WTC11 (cell line): ENCODE results near the gene PNMA1. TPM values are rescaled to one million over a fixed set of nuclear protein-coding genes. Genes with fewer than 3 reads are reported as not detected.
A peak's percentile ranks its signal among the peaks of the same experiment; 100 is the strongest.

Source experiments
- ATAC-seq: fragments of 200-7000 bp; cut with Tn5 transposase; 2 replicates; pipeline ENCODE4 v1.10.0; 2021; ENCODE audit warnings: mild to moderate bottlenecking, moderate library complexity
- CTCF ChIA-PET: fragments of 300-600 bp; sonication (Branson Sonifier 250); formaldehyde crosslinking; loops from one replicate; lab custom pipeline; 2021; ENCODE audit warnings: antibody characterized with exemption; lab: Charles Lee
- POLR2A ChIA-PET: fragments of 350-600 bp; sonication (Branson Sonifier 250); formaldehyde crosslinking; loops from one replicate; lab custom pipeline; 2021; ENCODE audit warnings: antibody characterized with exemption; lab: Charles Lee
- DNase-seq: peaks from one replicate; pipeline ENCODE4 v3.0.0; 2021; ENCODE audit warnings: low spot score
- H3K27ac Mint-ChIP-seq: 2 replicates; pipeline ENCODE4 v1.8.0; 2021; ENCODE audit warnings: mixed read lengths
- H3K27me3 Mint-ChIP-seq: 2 replicates; pipeline ENCODE4 v1.8.0; 2021; ENCODE audit warnings: low read depth, mild to moderate bottlenecking, moderate library complexity, mixed read lengths
- H3K36me3 Mint-ChIP-seq: 2 replicates; pipeline ENCODE4 v1.8.0; 2021; ENCODE audit warnings: mixed read lengths
- H3K4me1 Mint-ChIP-seq: 2 replicates; pipeline ENCODE4 v1.8.0; 2022; ENCODE audit warnings: mixed read lengths
- H3K4me3 Mint-ChIP-seq: 2 replicates; pipeline ENCODE4 v1.8.0; 2021; ENCODE audit warnings: mild to moderate bottlenecking, moderate library complexity, mixed read lengths
- H3K9me3 Mint-ChIP-seq: 2 replicates; pipeline ENCODE4 v1.8.0; 2021; ENCODE audit warnings: mixed read lengths
- AR ChIP-seq: fragments of 250-450 bp; sonication (Bioruptor Pico); IDR thresholded peaks from 2 replicates; pipeline ENCODE4 v1.9.0; 2021; ENCODE audit warnings: mild to moderate bottlenecking
- ATF1 ChIP-seq: sonication (generic); formaldehyde crosslinking; IDR thresholded peaks from 2 replicates; pipeline ENCODE4 v1.8.1; 2023; ENCODE audit warnings: mild to moderate bottlenecking, moderate library complexity, missing genetic modification reagents
- CDX4 ChIP-seq: fragments of 250-450 bp; sonication (Bioruptor Pico); IDR thresholded peaks from 2 replicates; pipeline ENCODE4 v1.9.0; 2021; ENCODE audit warnings: moderate library complexity, mild to moderate bottlenecking, inconsistent platforms, borderline replicate concordance
- E2F4 ChIP-seq: sonication (generic); formaldehyde crosslinking; IDR thresholded peaks from 2 replicates; pipeline ENCODE4 v1.8.1; 2022; ENCODE audit warnings: low read depth, mild to moderate bottlenecking, moderate library complexity, missing genetic modification reagents, borderline replicate concordance
- ELF4 ChIP-seq: sonication (generic); formaldehyde crosslinking; IDR thresholded peaks from 2 replicates; pipeline ENCODE4 v1.8.1; 2022; ENCODE audit warnings: low read depth, mild to moderate bottlenecking, moderate library complexity, missing genetic modification reagents
- FOXJ3 ChIP-seq: sonication (generic); formaldehyde crosslinking; IDR thresholded peaks from 2 replicates; pipeline ENCODE4 v1.9.0; 2021; ENCODE audit warnings: missing genetic modification reagents, mild to moderate bottlenecking, borderline replicate concordance
- FOXP1 ChIP-seq: sonication (generic); formaldehyde crosslinking; IDR thresholded peaks from 2 replicates; pipeline ENCODE4 v1.8.0; 2022; ENCODE audit warnings: missing genetic modification reagents, mild to moderate bottlenecking, moderate library complexity, borderline replicate concordance
- FOXP4 ChIP-seq: sonication (generic); formaldehyde crosslinking; IDR thresholded peaks from 2 replicates; pipeline ENCODE4 v1.8.0; 2022; ENCODE audit warnings: mild to moderate bottlenecking, missing genetic modification reagents
- GABPB1 ChIP-seq: sonication (generic); formaldehyde crosslinking; IDR thresholded peaks from 2 replicates; pipeline ENCODE4 v1.8.1; 2023; ENCODE audit warnings: mild to moderate bottlenecking, missing genetic modification reagents
- HMGXB4 ChIP-seq: sonication (generic); formaldehyde crosslinking; IDR thresholded peaks from 2 replicates; pipeline ENCODE4 v1.8.1; 2023; ENCODE audit warnings: mild to moderate bottlenecking, moderate library complexity, missing genetic modification reagents
- IRF2 ChIP-seq: sonication (generic); formaldehyde crosslinking; IDR thresholded peaks from 2 replicates; pipeline ENCODE4 v1.8.0; 2022; ENCODE audit warnings: low read depth, missing genetic modification reagents, borderline replicate concordance
- KAT7 ChIP-seq: sonication (generic); formaldehyde crosslinking; IDR thresholded peaks from 2 replicates; pipeline ENCODE4 v1.8.1; 2023; ENCODE audit warnings: missing genetic modification reagents, mild to moderate bottlenecking, borderline replicate concordance
- MAX ChIP-seq: sonication (generic); formaldehyde crosslinking; IDR thresholded peaks from 2 replicates; pipeline ENCODE4 v1.8.0; 2022; ENCODE audit warnings: mild to moderate bottlenecking, missing genetic modification reagents
- MYBL2 ChIP-seq: sonication (generic); formaldehyde crosslinking; IDR thresholded peaks from 2 replicates; pipeline ENCODE4 v1.8.1; 2023; ENCODE audit warnings: mild to moderate bottlenecking, moderate library complexity, missing genetic modification reagents
- NFE2L1 ChIP-seq: sonication (generic); formaldehyde crosslinking; IDR thresholded peaks from 2 replicates; pipeline ENCODE4 v1.8.1; 2023; ENCODE audit warnings: missing genetic modification reagents
- NR1H2 ChIP-seq: sonication (generic); formaldehyde crosslinking; IDR thresholded peaks from 2 replicates; pipeline ENCODE4 v1.9.0; 2021; ENCODE audit warnings: mild to moderate bottlenecking, moderate library complexity, missing genetic modification reagents
- PRRX2 ChIP-seq: fragments of 250-450 bp; sonication (Bioruptor Pico); IDR thresholded peaks from 2 replicates; pipeline ENCODE4 v1.8.0; 2021; ENCODE audit warnings: mild to moderate bottlenecking
- SMAD3 ChIP-seq: sonication (generic); formaldehyde crosslinking; IDR thresholded peaks from 2 replicates; pipeline ENCODE4 v1.8.0; 2022; ENCODE audit warnings: missing genetic modification reagents, mild to moderate bottlenecking, borderline replicate concordance
- SMAD4 ChIP-seq: sonication (generic); formaldehyde crosslinking; IDR thresholded peaks from 2 replicates; pipeline ENCODE4 v1.8.0; 2022; ENCODE audit warnings: mild to moderate bottlenecking, missing genetic modification reagents
- TCF7 ChIP-seq: sonication (generic); formaldehyde crosslinking; IDR thresholded peaks from 2 replicates; pipeline ENCODE4 v1.8.0; 2022; ENCODE audit warnings: mild to moderate bottlenecking, low read depth, missing genetic modification reagents, moderate library complexity
- TP53 ChIP-seq: sonication (generic); formaldehyde crosslinking; IDR thresholded peaks from 2 replicates; pipeline ENCODE4 v1.8.1; 2023; ENCODE audit warnings: mild to moderate bottlenecking, missing genetic modification reagents
- ZBTB21 ChIP-seq: sonication (generic); formaldehyde crosslinking; IDR thresholded peaks from 2 replicates; pipeline ENCODE4 v1.8.1; 2023; ENCODE audit warnings: mild to moderate bottlenecking, missing genetic modification reagents, borderline replicate concordance
- ZNF121 ChIP-seq: sonication (generic); formaldehyde crosslinking; IDR thresholded peaks from 2 replicates; pipeline ENCODE4 v1.8.0; 2023; ENCODE audit warnings: missing genetic modification reagents
- ZNF416 ChIP-seq: fragments of 250-450 bp; sonication (Bioruptor Pico); IDR thresholded peaks from 2 replicates; pipeline ENCODE4 v1.9.0; 2021; ENCODE audit warnings: mild to moderate bottlenecking, inconsistent platforms
- ZNF671 ChIP-seq: fragments of 250-450 bp; sonication (Bioruptor Pico); IDR thresholded peaks from 2 replicates; pipeline ENCODE4 v1.8.0; 2021; ENCODE audit warnings: mild to moderate bottlenecking
- total RNA-seq: library from RNA; stranded (reverse); gene quantifications from 3 replicates; pipeline ENCODE4 v1.2.3, GENCODE V29; 2021

PNMA1 gene
- total RNA-seq, 1 experiment from 2014 or later = 46.0 TPM

- CTCF ChIA-PET = interaction anchor here (0.9 to 4.8 kb wide), 5 partner anchors 9 to 58 kb away, joined by 3 to 22 read pairs (median 4); no protein-coding TSS in a partner anchor
- Mint-ChIP-seq H3K4me1 (peaks cover 58% of the 10 kb centered on the region), H3K4me3 (peak overlapping the region; percentile 54; the same call in 1 of the 2 replicates), H3K27ac (peak overlapping the region; percentile 9; the same call in 1 of the 2 replicates), H3K9me3 (no peaks in the 10 kb centered on the region), H3K36me3 (peaks cover 10% of the 10 kb centered on the region), H3K27me3 (peaks cover 4% of the 10 kb centered on the region; the same call in 1 of the 2 replicates)
- DNase-seq = no peak
- POLR2A ChIA-PET = interaction anchor here (0.6 to 0.8 kb wide), 3 partner anchors 22 to 375 kb away, joined by 3 to 4 read pairs (median 4); no protein-coding TSS in a partner anchor
- TF ChIP-seq ATF1 = no peak
- TF ChIP-seq ELF4 = no peak
- TF ChIP-seq CDX4 (CRISPR knock-in tag) = no peak
- no peak for TF ChIP-seq ZBTB21 (CRISPR knock-in tag)
- TF ChIP-seq MAX = no peak
- TF ChIP-seq SMAD4 = no peak
- no peak for TF ChIP-seq PRRX2
- no peak for TF ChIP-seq AR (CRISPR knock-in tag)
- TF ChIP-seq FOXJ3 (CRISPR knock-in tag) = no peak
- TF ChIP-seq NFE2L1 = no peak
- TF ChIP-seq, all 79 proteins: peak for 0
- no peak for ATAC-seq
Measured at GRCh38 chr14:73719791-73720190, 5.6 kb upstream of the PNMA1 start.

- peaks cover 7% of the 10 kb centered on the region; the same call in 1 of the 2 replicates for H3K27me3 Mint-ChIP-seq
- ChIA-PET CTCF (interaction anchor here (1.0 to 4.8 kb wide), 4 partner anchors 9 to 58 kb away, joined by 3 to 22 read pairs (median 12); no protein-coding TSS in a partner anchor), POLR2A (interaction anchor here (0.6 to 0.8 kb wide), 3 partner anchors 22 to 375 kb away, joined by 3 to 4 read pairs (median 4); no protein-coding TSS in a partner anchor)
- H3K36me3 Mint-ChIP-seq = peaks cover 10% of the 10 kb centered on the region
- no peaks in the 10 kb centered on the region for H3K9me3 Mint-ChIP-seq
- peak overlapping the region; percentile 54 for H3K4me3 Mint-ChIP-seq
- ATAC-seq (no peak), DNase-seq (no peak)
- peak overlapping the region; percentile 94 for H3K27ac Mint-ChIP-seq
- H3K4me1 Mint-ChIP-seq = peaks cover 59% of the 10 kb centered on the region
- TF ChIP-seq TCF7 (CRISPR knock-in tag) = no peak
- no peak for TF ChIP-seq ZNF121 (CRISPR knock-in tag)
- TF ChIP-seq MYBL2 = no peak
- TF ChIP-seq FOXP4 (CRISPR knock-in tag) = no peak
- TF ChIP-seq GABPB1 = no peak
- TF ChIP-seq ZNF671 (CRISPR knock-in tag) = no peak
- no peak for TF ChIP-seq FOXP1 (CRISPR knock-in tag)
- no peak for TF ChIP-seq TP53 (CRISPR knock-in tag)
- no peak for TF ChIP-seq SMAD3 (CRISPR knock-in tag)
- TF ChIP-seq KAT7 = no peak
- TF ChIP-seq E2F4 (CRISPR knock-in tag) = no peak
- no peak for TF ChIP-seq HMGXB4 (CRISPR knock-in tag)
- TF ChIP-seq IRF2 (CRISPR knock-in tag) = no peak
- no peak for TF ChIP-seq ZNF416
- TF ChIP-seq NR1H2 (CRISPR knock-in tag) = no peak
- no peak for TF ChIP-seq FOXJ3 (CRISPR knock-in tag)
Measured at GRCh38 chr14:73719361-73719760, 5.2 kb upstream of the PNMA1 start.
